Prostate gland (tissue), 2 donors: ENCODE measurements around the gene BYSL.

Experiments used
- CTCF ChIP-seq, 4 experiments: fragments of 200-600 bp in 2 of 4; fragments of 450-650 bp in 2 of 4; sonication (generic) in 2 of 4; IDR thresholded peaks; 1 replicate in 3 of 4; 2 replicates in 1 of 4; pipeline ENCODE4 v1.5.1; 2016 to 2019; ENCODE audit warnings: antibody characterized with exemption in 4 of 4, mild to moderate bottlenecking in 2 of 4, moderate library complexity in 2 of 4
- POLR2A ChIP-seq: fragments of 450-650 bp; IDR thresholded peaks from one replicate; pipeline ENCODE4 v1.6.1; 2016; ENCODE audit warnings: antibody characterized with exemption, mild to moderate bottlenecking

DNA sequence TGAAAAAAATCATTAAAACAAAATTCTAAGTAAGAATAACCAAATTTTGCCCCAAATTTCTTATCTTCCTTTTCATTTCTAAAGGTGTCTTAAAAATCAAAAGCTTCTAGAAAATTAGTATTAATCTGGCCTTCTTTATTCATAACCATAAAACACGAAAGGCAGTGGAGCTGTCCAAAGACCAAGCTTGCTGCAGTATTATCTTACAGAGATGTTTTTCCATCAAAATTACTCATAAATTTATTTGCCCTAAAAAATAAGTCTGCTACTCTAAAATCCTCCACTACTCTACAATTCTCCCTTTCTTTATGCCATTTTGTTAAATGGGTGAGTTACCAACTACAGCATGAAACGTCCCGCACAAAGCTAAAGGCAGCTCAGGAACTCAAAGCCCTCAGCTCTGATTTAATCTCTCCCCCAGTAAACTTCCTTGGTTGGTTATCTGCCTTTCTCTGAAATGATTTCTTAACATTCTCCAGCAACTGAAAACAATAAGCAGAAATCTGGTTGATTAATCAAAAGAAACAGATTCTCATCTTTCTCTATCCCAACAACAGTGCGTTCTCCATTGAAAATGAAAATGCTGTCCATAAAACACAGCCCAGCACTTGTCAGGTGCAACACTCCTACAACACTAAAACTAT, 28.3 kb upstream of the BYSL start:
- no peak for TF ChIP-seq CTCF (IDR thresholded peaks at IDR 0.05)
- no peak for TF ChIP-seq POLR2A
